Endothelial cell (in vitro differentiated cells): Measurements from ENCODE around the gene SLC25A24. TPM values are rescaled to one million over a fixed set of nuclear protein-coding genes. Genes with fewer than 3 reads are reported as not detected.
"Not testable (repeated sequence)": the region's sequence is repeated elsewhere in the genome, so short reads cannot be mapped to it uniquely, and the experiment has no call there.

ENCODE experiments used
- DNase-seq: peaks from one replicate; pipeline ENCODE4 v3.0.0; 2021; ENCODE audit warnings: low spot score
- H3K27ac Mint-ChIP-seq: one replicate; pipeline ENCODE4 v1.8.0; 2021; ENCODE audit warnings: mixed read lengths, inconsistent platforms; ENCODE audit not compliant: unreplicated experiment
- H3K27me3 Mint-ChIP-seq: one replicate; pipeline ENCODE4 v1.8.0; 2021; ENCODE audit warnings: mild to moderate bottlenecking, moderate library complexity, mixed read lengths, inconsistent platforms; ENCODE audit not compliant: unreplicated experiment
- H3K36me3 Mint-ChIP-seq: one replicate; pipeline ENCODE4 v1.8.0; 2021; ENCODE audit warnings: mild to moderate bottlenecking, low read depth, mixed read lengths, inconsistent platforms; ENCODE audit not compliant: unreplicated experiment
- H3K4me1 Mint-ChIP-seq: one replicate; pipeline ENCODE4 v1.8.0; 2021; ENCODE audit warnings: mild to moderate bottlenecking, mixed read lengths, inconsistent platforms; ENCODE audit not compliant: unreplicated experiment
- H3K4me3 Mint-ChIP-seq: one replicate; pipeline ENCODE4 v1.8.0; 2021; ENCODE audit warnings: mild to moderate bottlenecking, mixed read lengths, inconsistent platforms; ENCODE audit not compliant: unreplicated experiment
- H3K9me3 Mint-ChIP-seq: one replicate; pipeline ENCODE4 v1.8.0; 2021; ENCODE audit warnings: mixed read lengths, inconsistent platforms; ENCODE audit not compliant: unreplicated experiment
- total RNA-seq: library from RNA; stranded (reverse); fragmentation: NEBNext Ultra II Directional; extraction: Animal tissue kit (Norgen Biotek cat#: 25700); gene quantifications from one replicate; pipeline ENCODE4 v1.2.1, GENCODE V29; 2021; ENCODE audit not compliant: unreplicated experiment
- TF ChIP-seq, protein P1 (sequence below): fragments of 200-600 bp; sonication (generic); IDR thresholded peaks from one replicate; pipeline ENCODE4 v1.5.0; 2021; ENCODE audit warnings: antibody characterized with exemption; ENCODE audit not compliant: unreplicated experiment

SLC25A24 gene
- total RNA-seq, 1 donor from 2014 or later, result 51.1 TPM

DNA sequence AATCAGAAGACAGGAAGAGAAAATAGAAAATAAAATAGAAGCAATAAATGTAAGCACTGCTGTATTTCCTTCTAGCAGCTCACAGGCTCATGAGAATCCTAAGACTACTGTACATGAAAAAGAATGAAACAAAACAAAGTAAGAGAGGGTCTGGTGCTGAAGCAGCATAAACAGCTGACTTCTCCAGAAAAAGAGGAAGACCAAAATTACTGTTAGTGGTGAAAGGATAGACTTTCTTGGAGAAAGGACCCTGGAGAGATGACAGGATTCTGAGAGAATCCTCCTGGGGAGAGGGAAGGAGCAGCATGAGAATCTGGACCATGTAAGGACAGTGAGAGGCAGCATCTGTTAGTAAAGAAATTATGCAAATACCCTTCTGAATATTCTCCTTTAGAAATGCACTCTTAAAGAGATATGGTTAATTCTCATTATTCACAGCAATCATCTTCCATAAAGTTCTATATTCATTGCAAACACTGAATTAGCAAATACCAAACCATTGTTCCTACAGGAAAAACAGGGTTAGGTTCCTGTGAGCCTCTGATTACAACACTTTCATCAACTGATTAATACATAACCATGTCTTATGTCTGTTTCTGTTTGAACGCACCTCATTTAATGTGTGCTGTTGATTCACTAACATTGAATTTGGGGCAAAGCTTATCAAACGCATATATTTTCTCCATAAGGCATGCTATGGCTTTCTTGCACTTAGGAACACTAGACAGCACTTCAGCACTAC, 17.0 kb downstream of the SLC25A24 start:
- H3K4me1 Mint-ChIP-seq, result peaks cover 10% of the 10 kb centered on the region
- TF ChIP-seq, protein P1, sequence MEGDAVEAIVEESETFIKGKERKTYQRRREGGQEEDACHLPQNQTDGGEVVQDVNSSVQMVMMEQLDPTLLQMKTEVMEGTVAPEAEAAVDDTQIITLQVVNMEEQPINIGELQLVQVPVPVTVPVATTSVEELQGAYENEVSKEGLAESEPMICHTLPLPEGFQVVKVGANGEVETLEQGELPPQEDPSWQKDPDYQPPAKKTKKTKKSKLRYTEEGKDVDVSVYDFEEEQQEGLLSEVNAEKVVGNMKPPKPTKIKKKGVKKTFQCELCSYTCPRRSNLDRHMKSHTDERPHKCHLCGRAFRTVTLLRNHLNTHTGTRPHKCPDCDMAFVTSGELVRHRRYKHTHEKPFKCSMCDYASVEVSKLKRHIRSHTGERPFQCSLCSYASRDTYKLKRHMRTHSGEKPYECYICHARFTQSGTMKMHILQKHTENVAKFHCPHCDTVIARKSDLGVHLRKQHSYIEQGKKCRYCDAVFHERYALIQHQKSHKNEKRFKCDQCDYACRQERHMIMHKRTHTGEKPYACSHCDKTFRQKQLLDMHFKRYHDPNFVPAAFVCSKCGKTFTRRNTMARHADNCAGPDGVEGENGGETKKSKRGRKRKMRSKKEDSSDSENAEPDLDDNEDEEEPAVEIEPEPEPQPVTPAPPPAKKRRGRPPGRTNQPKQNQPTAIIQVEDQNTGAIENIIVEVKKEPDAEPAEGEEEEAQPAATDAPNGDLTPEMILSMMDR, result no peak
- no peaks in the 10 kb centered on the region for H3K9me3 Mint-ChIP-seq
- H3K36me3 Mint-ChIP-seq, result peaks cover 70% of the 10 kb centered on the region
- no peak for DNase-seq
- peak overlapping the region; percentile 47 for H3K4me3 Mint-ChIP-seq
- H3K27me3 Mint-ChIP-seq, result peaks cover 1% of the 10 kb centered on the region
- no peak overlapping the region for H3K27ac Mint-ChIP-seq

DNA sequence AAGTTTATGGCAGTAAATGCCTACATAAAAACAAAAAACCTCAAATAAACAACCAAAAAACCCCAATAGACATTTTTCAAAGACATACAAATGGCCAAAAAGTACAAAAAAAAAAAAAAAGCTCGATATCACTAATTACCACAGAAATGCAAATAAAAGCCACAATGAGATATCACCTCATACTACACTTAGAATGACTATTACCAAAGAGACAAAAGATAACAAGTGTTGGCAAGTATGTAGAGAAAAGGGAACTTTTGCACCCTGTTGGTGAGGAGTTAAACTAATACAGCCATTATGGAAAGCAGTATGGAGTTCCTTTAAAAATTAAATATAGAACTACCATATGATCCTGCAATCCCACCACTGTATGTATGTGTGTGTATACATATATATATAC, 21.1 kb downstream of the SLC25A24 start:
- H3K9me3 Mint-ChIP-seq, result peaks cover 7% of the 10 kb centered on the region
- peaks cover 10% of the 10 kb centered on the region for H3K4me1 Mint-ChIP-seq
- DNase-seq, result no peak
- H3K27me3 Mint-ChIP-seq, result peaks cover 1% of the 10 kb centered on the region
- peaks cover 84% of the 10 kb centered on the region for H3K36me3 Mint-ChIP-seq
- no peak overlapping the region for H3K27ac Mint-ChIP-seq
- no peak overlapping the region for H3K4me3 Mint-ChIP-seq
- TF ChIP-seq, protein P1, result no peak

DNA sequence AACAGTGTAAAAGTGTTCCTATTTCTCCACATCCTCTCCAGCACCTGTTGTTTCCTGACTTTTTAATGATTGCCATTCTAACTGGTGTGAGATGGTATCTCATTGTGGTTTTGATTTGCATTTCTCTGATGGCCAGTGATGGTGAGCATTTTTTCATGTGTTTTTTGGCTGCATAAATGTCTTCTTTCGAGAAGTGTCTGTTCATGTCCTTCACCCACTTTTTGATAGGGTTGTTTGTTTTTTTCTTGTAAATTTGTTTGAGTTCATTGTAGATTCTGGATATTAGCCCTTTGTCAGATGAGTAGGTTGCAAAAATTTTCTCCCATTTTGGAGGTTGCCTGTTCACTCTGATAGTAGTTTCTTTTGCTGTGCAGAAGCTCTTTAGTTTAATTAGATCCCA, 37.7 kb downstream of the SLC25A24 start:
- H3K27ac Mint-ChIP-seq, H3K4me1 Mint-ChIP-seq, DNase-seq, H3K9me3 Mint-ChIP-seq, H3K4me3 Mint-ChIP-seq, H3K27me3 Mint-ChIP-seq: not testable (repeated sequence)
- peaks cover 32% of the 10 kb centered on the region for H3K36me3 Mint-ChIP-seq

DNA sequence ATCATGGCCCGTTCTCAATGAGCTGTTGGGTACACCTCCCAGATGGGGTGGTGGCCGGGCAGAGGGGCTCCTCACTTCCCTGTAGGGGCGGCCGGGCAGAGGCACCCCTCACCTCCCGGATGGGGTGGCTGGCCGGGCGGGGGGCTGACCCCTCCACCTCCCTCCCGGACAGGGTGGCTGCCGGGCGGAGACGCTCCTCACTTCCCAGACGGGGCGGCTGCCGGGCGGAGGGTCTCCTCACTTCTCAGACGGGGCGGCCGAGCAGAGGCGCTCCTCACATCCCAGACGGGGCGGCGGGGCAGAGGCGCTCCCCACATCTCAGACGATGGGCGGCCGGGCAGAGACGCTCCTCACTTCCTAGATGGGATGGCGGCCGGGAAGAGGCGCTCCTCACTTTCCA, 40.2 kb downstream of the SLC25A24 start:
- not testable (repeated sequence) for H3K9me3 Mint-ChIP-seq, H3K4me3 Mint-ChIP-seq, H3K27ac Mint-ChIP-seq, H3K27me3 Mint-ChIP-seq, H3K4me1 Mint-ChIP-seq, DNase-seq
- peaks cover 33% of the 10 kb centered on the region for H3K36me3 Mint-ChIP-seq

DNA sequence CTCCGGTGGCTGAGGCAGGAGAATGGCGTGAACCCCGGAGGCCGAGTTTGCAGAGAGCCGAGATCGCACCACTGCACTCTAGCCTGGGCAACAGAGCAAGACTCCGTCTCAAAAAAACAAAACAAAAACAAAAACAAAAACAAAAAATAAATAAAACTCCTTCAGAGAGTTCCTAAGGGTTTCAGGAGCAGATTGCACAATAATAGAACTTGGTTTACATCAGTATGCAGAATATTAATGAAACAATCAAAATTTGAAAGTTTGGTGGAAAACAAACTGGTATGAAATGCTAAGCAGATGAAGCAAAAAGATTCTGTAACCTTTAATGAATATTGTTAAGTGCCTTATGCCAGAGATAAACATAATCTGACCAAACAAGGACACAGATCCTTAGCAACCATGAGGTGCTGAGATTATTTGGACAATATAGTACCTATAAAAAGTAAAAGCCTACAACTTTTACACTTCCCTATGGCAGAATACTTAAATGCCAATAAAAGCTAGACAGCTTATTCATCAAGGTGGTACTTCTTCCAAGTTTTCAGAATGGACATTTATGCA, 41.2 kb downstream of the SLC25A24 start:
- DNase-seq, result no peak
- no peak overlapping the region for H3K4me3 Mint-ChIP-seq
- no peaks in the 10 kb centered on the region for H3K27me3 Mint-ChIP-seq
- no peak overlapping the region for H3K27ac Mint-ChIP-seq
- no peaks in the 10 kb centered on the region for H3K4me1 Mint-ChIP-seq
- peaks cover 35% of the 10 kb centered on the region for H3K36me3 Mint-ChIP-seq
- TF ChIP-seq, protein P1, result no peak
- no peaks in the 10 kb centered on the region for H3K9me3 Mint-ChIP-seq

DNA sequence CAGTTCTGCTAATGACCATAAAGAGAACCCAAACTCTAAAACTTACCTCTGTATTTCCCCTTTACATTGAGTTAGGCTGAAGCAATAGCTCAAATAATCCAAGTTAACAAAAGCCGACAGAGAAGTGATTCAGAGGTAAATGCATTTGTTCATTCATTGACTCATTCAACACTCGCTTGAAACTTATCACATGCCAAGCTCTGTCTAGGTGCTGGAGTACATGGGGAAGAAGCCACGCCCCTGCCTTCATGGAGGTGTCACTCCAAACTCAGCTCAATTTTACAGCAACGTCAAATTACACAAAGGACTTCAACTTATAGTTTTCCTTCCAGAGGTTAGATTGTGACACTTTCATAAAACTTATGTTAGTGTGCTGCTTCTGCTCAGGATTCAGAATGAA, 45.8 kb downstream of the SLC25A24 start:
- H3K27ac Mint-ChIP-seq, result no peak overlapping the region
- peaks cover 3% of the 10 kb centered on the region for H3K4me1 Mint-ChIP-seq
- TF ChIP-seq, protein P1, result no peak
- H3K9me3 Mint-ChIP-seq, result no peaks in the 10 kb centered on the region
- H3K36me3 Mint-ChIP-seq, result peaks cover 30% of the 10 kb centered on the region
- DNase-seq, result no peak
- no peaks in the 10 kb centered on the region for H3K27me3 Mint-ChIP-seq
- H3K4me3 Mint-ChIP-seq, result peak overlapping the region; percentile 48
